Hepatocyte (in vitro differentiated cells): ENCODE data around the gene DDX28.

Experiments used
- EZH2 ChIP-seq: fragments of 200-600 bp; sonication (generic); IDR thresholded peaks from 2 replicates; pipeline ENCODE4 v1.6.1; 2016; ENCODE audit warnings: antibody characterized with exemption, mild to moderate bottlenecking, borderline replicate concordance
- TF ChIP-seq, protein P1 (sequence below): fragments of 200-600 bp; sonication (generic); IDR thresholded peaks from 2 replicates; pipeline ENCODE4 v1.5.1; 2016; ENCODE audit warnings: antibody characterized with exemption, mild to moderate bottlenecking; ENCODE audit not compliant: poor library complexity

DNA sequence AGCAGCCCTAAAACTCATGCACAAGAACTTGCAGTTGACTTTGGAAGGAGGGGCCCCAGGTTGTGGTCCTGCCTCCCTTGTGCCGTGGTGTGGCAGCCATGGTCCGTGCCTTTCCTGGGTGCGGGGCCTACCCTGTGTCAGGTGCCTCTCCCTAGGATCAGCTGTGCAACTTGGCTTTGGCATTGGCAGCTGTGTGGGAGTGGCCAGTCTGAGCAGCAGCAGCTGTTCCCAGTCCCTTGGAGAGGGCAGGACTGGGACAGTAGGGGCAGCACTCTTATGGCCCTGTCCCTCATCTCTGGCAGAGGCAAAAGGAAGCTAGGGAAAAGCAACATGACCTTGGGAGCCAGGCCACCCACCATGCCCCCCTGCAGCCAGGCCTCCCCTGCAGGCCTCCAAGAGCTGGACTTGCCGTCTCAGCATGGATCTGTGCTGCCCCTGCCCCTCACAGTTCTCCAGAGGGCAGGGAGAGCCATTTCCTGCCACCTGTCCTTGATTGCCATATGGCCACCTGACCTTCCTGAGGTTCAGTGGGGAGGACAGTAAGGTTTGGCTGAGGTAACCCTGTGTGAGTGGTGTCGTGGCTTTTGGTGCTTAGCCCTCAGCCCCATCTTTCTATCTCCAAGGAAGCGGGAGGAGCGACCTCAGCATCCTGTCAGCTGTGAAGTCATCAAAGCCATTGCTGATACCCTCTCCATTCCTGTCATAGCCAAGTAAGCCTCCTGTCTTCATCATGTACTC lies 46.6 kb upstream of the DDX28 start:
- TF ChIP-seq, protein P1, sequence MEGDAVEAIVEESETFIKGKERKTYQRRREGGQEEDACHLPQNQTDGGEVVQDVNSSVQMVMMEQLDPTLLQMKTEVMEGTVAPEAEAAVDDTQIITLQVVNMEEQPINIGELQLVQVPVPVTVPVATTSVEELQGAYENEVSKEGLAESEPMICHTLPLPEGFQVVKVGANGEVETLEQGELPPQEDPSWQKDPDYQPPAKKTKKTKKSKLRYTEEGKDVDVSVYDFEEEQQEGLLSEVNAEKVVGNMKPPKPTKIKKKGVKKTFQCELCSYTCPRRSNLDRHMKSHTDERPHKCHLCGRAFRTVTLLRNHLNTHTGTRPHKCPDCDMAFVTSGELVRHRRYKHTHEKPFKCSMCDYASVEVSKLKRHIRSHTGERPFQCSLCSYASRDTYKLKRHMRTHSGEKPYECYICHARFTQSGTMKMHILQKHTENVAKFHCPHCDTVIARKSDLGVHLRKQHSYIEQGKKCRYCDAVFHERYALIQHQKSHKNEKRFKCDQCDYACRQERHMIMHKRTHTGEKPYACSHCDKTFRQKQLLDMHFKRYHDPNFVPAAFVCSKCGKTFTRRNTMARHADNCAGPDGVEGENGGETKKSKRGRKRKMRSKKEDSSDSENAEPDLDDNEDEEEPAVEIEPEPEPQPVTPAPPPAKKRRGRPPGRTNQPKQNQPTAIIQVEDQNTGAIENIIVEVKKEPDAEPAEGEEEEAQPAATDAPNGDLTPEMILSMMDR = no peak
- TF ChIP-seq EZH2 = no peak
